ENCODE measurements around the gene YTHDF2.
"Not testable (repeated sequence)": the region's sequence is repeated elsewhere in the genome, so short reads cannot be mapped to it uniquely, and the experiment has no call there.

YTHDF2 gene

GRCh38 chr1:28736450-28737306 lies at the start of gene YTHDF2:
Gene YTHDF2, plus strand, starts transcription at chr1:28736940. Its CDS starts 181 bp downstream, at chr1:28737121.
- peak; percentile 95 for DNase-seq

GRCh38 chr1:28691627-28692026 lies 45.1 kb upstream of the YTHDF2 start:
- DNase-seq: not testable (repeated sequence)

GRCh38 chr1:28703629-28704028 lies 33.1 kb upstream of the YTHDF2 start:
- DNase-seq: no peak

- DNase-seq: no peak
Measured at GRCh38 chr1:28716336-28716735, 20.4 kb upstream of the YTHDF2 start.

GRCh38 chr1:28718166-28718565 lies 18.6 kb upstream of the YTHDF2 start:
- no peak for DNase-seq

- no peak for DNase-seq
Measured at GRCh38 chr1:28718586-28719331, 18.0 kb upstream of the YTHDF2 start.

- DNase-seq: no peak
Measured at GRCh38 chr1:28719332-28719619, 17.5 kb upstream of the YTHDF2 start.

- DNase-seq: no peak
Measured at GRCh38 chr1:28720376-28720775, 16.4 kb upstream of the YTHDF2 start.

GRCh38 chr1:28721927-28722326 lies 14.8 kb upstream of the YTHDF2 start:
- not testable (repeated sequence) for DNase-seq

- DNase-seq: not testable (repeated sequence)
Measured at GRCh38 chr1:28725365-28725764, 11.4 kb upstream of the YTHDF2 start.

GRCh38 chr1:28735961-28736449 lies 735 bp upstream of the YTHDF2 start:
- DNase-seq: no peak

GRCh38 chr1:28737307-28738132 lies 780 bp downstream of the YTHDF2 start:
- DNase-seq: peak; percentile 52

- DNase-seq: no peak
Measured at GRCh38 chr1:28740118-28740517, 3.4 kb downstream of the YTHDF2 start.

GRCh38 chr1:28744184-28744583 lies 7.4 kb downstream of the YTHDF2 start:
- DNase-seq: no peak

- no peak for DNase-seq
Measured at GRCh38 chr1:28745653-28746173, 9.0 kb downstream of the YTHDF2 start.

GRCh38 chr1:28750330-28750729 lies 13.6 kb downstream of the YTHDF2 start:
- no peak for DNase-seq

- DNase-seq: not testable (repeated sequence)
Measured at GRCh38 chr1:28750771-28751294, 14.1 kb downstream of the YTHDF2 start.

GRCh38 chr1:28751315-28752060 lies 14.7 kb downstream of the YTHDF2 start:
- DNase-seq: no peak

GRCh38 chr1:28755701-28756100 lies 19.0 kb downstream of the YTHDF2 start:
- DNase-seq: no peak

GRCh38 chr1:28756846-28757245 lies 20.1 kb downstream of the YTHDF2 start:
- DNase-seq: no peak

- no peak for DNase-seq
Measured at GRCh38 chr1:28758420-28758819, 21.7 kb downstream of the YTHDF2 start.

- DNase-seq: no peak
Measured at GRCh38 chr1:28759257-28759656, 22.5 kb downstream of the YTHDF2 start.

Data from NCI-H2171 treated with DMSO at 0.1 percent for 48 hours (cell line).